Calu3 (cell line): ENCODE data around the gene SIVA1. TPM values are rescaled to one million over a fixed set of nuclear protein-coding genes. Genes with fewer than 3 reads are reported as not detected.

Experiments used
- BruUV-seq: library from RNA; stranded (reverse); fragments of 400-500 nt; replicated peaks from 2 replicates; lab custom pipeline; 2021; lab: Mats Ljungman, UMichigan
- CTCF ChIA-PET: fragments of 300-600 bp; sonication (Branson Sonifier 250); formaldehyde crosslinking; loops from one replicate; lab custom pipeline; 2022; ENCODE audit warnings: antibody characterized with exemption; lab: Charles Lee
- DNase-seq: peaks from one replicate; pipeline ENCODE4 v3.0.0; 2022
- H3K27ac Mint-ChIP-seq: one replicate; pipeline ENCODE4 v1.8.0; 2022; ENCODE audit warnings: mixed read lengths; ENCODE audit not compliant: unreplicated experiment
- H3K27me3 Mint-ChIP-seq: one replicate; pipeline ENCODE4 v1.8.0; 2022; ENCODE audit warnings: mixed read lengths; ENCODE audit not compliant: unreplicated experiment
- H3K36me3 Mint-ChIP-seq: one replicate; pipeline ENCODE4 v1.8.0; 2022; ENCODE audit warnings: mild to moderate bottlenecking, moderate library complexity, mixed read lengths; ENCODE audit not compliant: insufficient read depth, unreplicated experiment
- H3K4me1 Mint-ChIP-seq: one replicate; pipeline ENCODE4 v1.8.0; 2022; ENCODE audit warnings: mild to moderate bottlenecking, low read depth, mixed read lengths; ENCODE audit not compliant: unreplicated experiment
- H3K4me3 Mint-ChIP-seq: one replicate; pipeline ENCODE4 v1.8.0; 2022; ENCODE audit warnings: mild to moderate bottlenecking, low read depth, moderate library complexity, mixed read lengths; ENCODE audit not compliant: unreplicated experiment
- H3K9me3 Mint-ChIP-seq: one replicate; pipeline ENCODE4 v1.8.0; 2022; ENCODE audit warnings: low read depth, mixed read lengths; ENCODE audit not compliant: unreplicated experiment
- intact Hi-C: fragments of 100-400 bp; cut with micrococcal nuclease; formaldehyde crosslinking; loops from one replicate; pipeline ENCODE4 v1.10.0; 2022; ENCODE audit not compliant: unreplicated experiment
- total RNA-seq: library from RNA; stranded (reverse); gene quantifications from 2 replicates; pipeline ENCODE4 v1.2.3, GENCODE V29; 2022
- TF ChIP-seq, protein P1 (sequence below): fragments of 200-600 bp; IDR thresholded peaks from one replicate; pipeline ENCODE4 v1.8.0; 2022; ENCODE audit warnings: antibody characterized with exemption; ENCODE audit not compliant: unreplicated experiment

The SIVA1 gene
- total RNA-seq, 1 experiment from 2014 or later = 72.3 TPM

DNA sequence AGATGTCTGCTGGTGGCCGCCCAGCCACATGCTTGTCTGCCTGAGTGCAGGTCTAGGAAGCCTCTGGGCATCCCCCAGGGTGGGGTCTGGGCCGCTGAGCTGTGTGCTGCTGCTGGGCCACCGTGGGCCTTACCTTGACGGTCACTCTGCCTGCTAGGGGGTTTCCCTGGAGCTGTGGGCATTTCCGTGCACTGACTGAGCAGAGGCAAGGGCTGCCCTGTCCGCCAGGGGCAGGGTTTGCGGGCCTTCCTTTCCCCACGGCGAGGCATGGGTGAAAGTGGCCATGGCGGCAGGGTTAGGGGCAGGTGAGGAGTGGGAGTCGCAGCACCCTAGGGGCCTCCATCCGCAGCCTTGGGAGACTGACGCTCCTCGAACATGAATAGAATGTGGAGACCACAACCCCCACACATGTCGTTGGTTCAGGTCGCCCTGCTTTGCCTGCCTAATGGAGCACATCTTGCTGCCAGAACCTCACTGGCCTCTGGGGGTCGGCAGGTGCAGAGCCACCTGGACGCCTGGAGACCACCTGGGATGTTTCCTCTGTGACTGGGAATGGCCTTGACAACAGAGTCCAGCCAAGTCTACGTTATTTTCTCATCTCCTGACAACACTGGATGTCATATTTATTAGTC, 50.4 kb downstream of the SIVA1 start:
- CTCF ChIA-PET = interaction anchor here (0.6 kb wide), 1 partner anchor 13 kb away, joined by 3 read pairs; no protein-coding TSS in a partner anchor
- no peak overlapping the region for H3K4me3 Mint-ChIP-seq
- H3K4me1 Mint-ChIP-seq = peaks cover 17% of the 10 kb centered on the region
- H3K27me3 Mint-ChIP-seq = no peaks in the 10 kb centered on the region
- H3K9me3 Mint-ChIP-seq = no peaks in the 10 kb centered on the region
- H3K27ac Mint-ChIP-seq = no peak overlapping the region
- TF ChIP-seq, protein P1, sequence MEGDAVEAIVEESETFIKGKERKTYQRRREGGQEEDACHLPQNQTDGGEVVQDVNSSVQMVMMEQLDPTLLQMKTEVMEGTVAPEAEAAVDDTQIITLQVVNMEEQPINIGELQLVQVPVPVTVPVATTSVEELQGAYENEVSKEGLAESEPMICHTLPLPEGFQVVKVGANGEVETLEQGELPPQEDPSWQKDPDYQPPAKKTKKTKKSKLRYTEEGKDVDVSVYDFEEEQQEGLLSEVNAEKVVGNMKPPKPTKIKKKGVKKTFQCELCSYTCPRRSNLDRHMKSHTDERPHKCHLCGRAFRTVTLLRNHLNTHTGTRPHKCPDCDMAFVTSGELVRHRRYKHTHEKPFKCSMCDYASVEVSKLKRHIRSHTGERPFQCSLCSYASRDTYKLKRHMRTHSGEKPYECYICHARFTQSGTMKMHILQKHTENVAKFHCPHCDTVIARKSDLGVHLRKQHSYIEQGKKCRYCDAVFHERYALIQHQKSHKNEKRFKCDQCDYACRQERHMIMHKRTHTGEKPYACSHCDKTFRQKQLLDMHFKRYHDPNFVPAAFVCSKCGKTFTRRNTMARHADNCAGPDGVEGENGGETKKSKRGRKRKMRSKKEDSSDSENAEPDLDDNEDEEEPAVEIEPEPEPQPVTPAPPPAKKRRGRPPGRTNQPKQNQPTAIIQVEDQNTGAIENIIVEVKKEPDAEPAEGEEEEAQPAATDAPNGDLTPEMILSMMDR = no peak
- peaks cover 15% of the 10 kb centered on the region for H3K36me3 Mint-ChIP-seq
- intact Hi-C loops = no loop called here
- no TSS peak for BruUV-seq
- DNase-seq = no peak

GRCh38 chr14:104803912-104804410, 51.0 kb downstream of the SIVA1 start:
- no peak for DNase-seq
- TF ChIP-seq, protein P1 = no peak
- intact Hi-C loops = no loop called here
- Mint-ChIP-seq H3K4me1 (peaks cover 11% of the 10 kb centered on the region), H3K27me3 (no peaks in the 10 kb centered on the region), H3K4me3 (no peak overlapping the region), H3K36me3 (peaks cover 15% of the 10 kb centered on the region), H3K9me3 (no peaks in the 10 kb centered on the region), H3K27ac (no peak overlapping the region)
- CTCF ChIA-PET = interaction anchor here (0.6 kb wide), 1 partner anchor 13 kb away, joined by 3 read pairs; no protein-coding TSS in a partner anchor
- no TSS peak for BruUV-seq

DNA sequence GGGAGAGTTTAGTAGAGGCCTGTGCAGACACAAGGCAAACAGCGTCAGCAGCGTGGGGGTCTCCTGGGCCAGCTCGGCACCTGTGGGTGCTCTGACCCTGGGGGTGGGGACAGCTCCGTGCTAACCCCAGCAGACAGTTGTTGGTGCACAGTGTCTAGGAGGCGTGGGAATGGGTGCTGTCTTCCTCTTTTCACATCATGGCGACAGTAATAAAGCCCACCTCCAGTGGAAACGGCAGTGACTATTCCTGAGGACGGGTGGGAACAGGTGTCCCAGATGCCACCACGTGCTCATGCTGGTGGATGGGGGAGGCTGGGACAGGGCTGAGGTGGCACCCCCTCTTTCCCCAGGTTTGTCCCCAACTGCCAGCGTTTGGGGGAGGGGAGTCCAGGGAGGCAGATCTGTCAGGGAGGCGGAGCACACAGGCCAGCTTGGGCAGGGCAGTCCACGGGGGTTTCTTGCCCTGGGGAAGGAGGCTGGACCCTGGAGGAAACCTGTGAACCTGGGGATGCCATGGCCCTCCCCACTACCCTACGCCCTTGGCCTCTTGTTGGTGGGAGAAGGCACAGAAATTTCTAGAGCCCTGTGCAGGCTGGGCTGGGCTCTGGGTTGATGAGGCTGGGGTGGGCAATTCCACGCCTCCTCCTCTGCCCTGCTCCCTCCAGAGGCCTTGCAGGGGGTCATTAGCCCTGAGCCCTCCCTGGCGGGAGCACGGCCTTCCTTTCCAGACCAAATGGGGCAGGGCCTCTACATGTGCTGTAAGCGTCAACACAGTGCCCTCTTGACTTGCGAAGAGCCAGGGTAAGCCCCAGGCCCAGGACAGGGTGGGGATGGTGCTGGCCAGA, 51.8 kb downstream of the SIVA1 start:
- CTCF ChIA-PET = no interaction called here
- no peak for DNase-seq

GRCh38 chr14:104805326-104805678, 52.4 kb downstream of the SIVA1 start:
- Mint-ChIP-seq H3K4me1 (no peaks in the 10 kb centered on the region), H3K27me3 (no peaks in the 10 kb centered on the region), H3K4me3 (no peak overlapping the region), H3K36me3 (peaks cover 15% of the 10 kb centered on the region), H3K27ac (no peak overlapping the region), H3K9me3 (no peaks in the 10 kb centered on the region)
- DNase-seq = peak; percentile 70
- TF ChIP-seq, protein P1 = no peak
- intact Hi-C loops = no loop called here
- CTCF ChIA-PET = no interaction called here
- BruUV-seq = no TSS peak

More for the DNA sequence above, 51.8 kb downstream of the SIVA1 start:
- Mint-ChIP-seq H3K27ac (no peak overlapping the region), H3K9me3 (no peaks in the 10 kb centered on the region), H3K36me3 (peaks cover 15% of the 10 kb centered on the region), H3K4me3 (no peak overlapping the region), H3K4me1 (peaks cover 4% of the 10 kb centered on the region), H3K27me3 (no peaks in the 10 kb centered on the region)
- no TSS peak for BruUV-seq
- intact Hi-C loops = no loop called here
- TF ChIP-seq, protein P1 = no peak
